ENCODE results near the gene GREM1. TPM values are rescaled to one million over a fixed set of nuclear protein-coding genes. Genes with fewer than 3 reads are reported as not detected.

Gene GREM1
- total RNA-seq, 2 experiments from 2014 or later = not detected

DNA sequence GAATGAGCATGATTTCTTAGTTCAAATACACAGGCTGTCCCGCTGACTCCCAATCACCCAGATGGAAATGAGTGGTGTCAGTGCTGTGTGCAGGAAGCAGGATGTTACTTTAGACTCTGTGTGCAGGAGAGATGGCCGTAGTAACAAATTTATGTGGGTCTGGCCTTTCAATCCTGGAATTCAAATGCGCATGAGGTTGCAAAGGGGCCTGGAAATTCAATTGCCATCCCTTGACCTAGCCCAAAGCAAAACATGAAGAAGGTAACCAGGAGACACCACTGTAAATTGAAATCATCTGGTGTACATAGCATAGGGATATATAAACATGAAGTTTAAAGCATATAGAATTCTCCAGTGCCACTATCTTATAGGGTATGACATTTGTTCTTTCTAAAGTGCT lies 33.2 kb downstream of the GREM1 start:
- no peak for ATAC-seq (ENCODE audit: poor library complexity)
- no peaks in the 10 kb centered on the region for H3K9me3 ChIP-seq (ENCODE audit: control insufficient read depth in 1 of 2, insufficient read depth in 1 of 2, low read length in 2 of 2)
- H3K36me3 Mint-ChIP-seq (ENCODE audit: low read depth) = no peaks in the 10 kb centered on the region
- intact Hi-C loops (cut with DNase I, micrococcal nuclease) = no loop called here
- no peak overlapping the region for H3K27ac ChIP-seq (ENCODE audit: low read depth in 1 of 2, low read length in 2 of 2)
- no peak overlapping the region for H3K4me3 ChIP-seq (ENCODE audit: low read length)
- H3K9me3 Mint-ChIP-seq = no peaks in the 10 kb centered on the region
- no peak overlapping the region for H3K27ac Mint-ChIP-seq
- H3K4me1 Mint-ChIP-seq (ENCODE audit: low read depth) = no peaks in the 10 kb centered on the region
- DNase-seq = no peak
- ChIA-PET POLR2A (no interaction called here), CTCF (no interaction called here)
- peaks cover 38% of the 10 kb centered on the region for H3K27me3 Mint-ChIP-seq
- H3K27me3 ChIP-seq (ENCODE audit: control insufficient read depth in 1 of 2, insufficient read depth in 2 of 2, low read length in 2 of 2) = peaks cover 2 to 6% of the 10 kb centered on the region in 2 experiments
- H3K4me1 ChIP-seq (ENCODE audit: insufficient read depth, low read length) = no peaks in the 10 kb centered on the region
- H3K36me3 ChIP-seq (ENCODE audit: insufficient read depth, low read length) = no peaks in the 10 kb centered on the region
- no peak overlapping the region for H3K4me3 Mint-ChIP-seq
- no peak for TF ChIP-seq CTCF (IDR thresholded peaks at IDR 0.05)

GRCh38 chr15:32757426-32757825 lies 39.6 kb downstream of the GREM1 start:
- H3K27ac ChIP-seq (ENCODE audit: low read depth in 1 of 2, low read length in 2 of 2) = no peak overlapping the region
- DNase-seq = no peak
- intact Hi-C loops (cut with DNase I, micrococcal nuclease) = no loop called here
- H3K9me3 Mint-ChIP-seq = no peaks in the 10 kb centered on the region
- H3K9me3 ChIP-seq (ENCODE audit: control insufficient read depth in 1 of 2, insufficient read depth in 1 of 2, low read length in 2 of 2) = peaks cover 0 to 4% of the 10 kb centered on the region in 2 experiments
- H3K4me1 ChIP-seq (ENCODE audit: insufficient read depth, low read length) = no peaks in the 10 kb centered on the region
- no peak overlapping the region for H3K27ac Mint-ChIP-seq
- H3K27me3 Mint-ChIP-seq = peaks cover 56% of the 10 kb centered on the region
- H3K36me3 ChIP-seq (ENCODE audit: insufficient read depth, low read length) = no peaks in the 10 kb centered on the region
- no peak for TF ChIP-seq CTCF (IDR thresholded peaks at IDR 0.05)
- H3K27me3 ChIP-seq (ENCODE audit: control insufficient read depth in 1 of 2, insufficient read depth in 2 of 2, low read length in 2 of 2) = no peaks in the 10 kb centered on the region
- no peaks in the 10 kb centered on the region for H3K4me1 Mint-ChIP-seq (ENCODE audit: low read depth)
- no peak overlapping the region for H3K4me3 ChIP-seq (ENCODE audit: low read length)
- POLR2A ChIA-PET = no interaction called here
- no peaks in the 10 kb centered on the region for H3K36me3 Mint-ChIP-seq (ENCODE audit: low read depth)
- CTCF ChIA-PET = no interaction called here
- no peak overlapping the region for H3K4me3 Mint-ChIP-seq
- no peak for ATAC-seq (ENCODE audit: poor library complexity)

DNA sequence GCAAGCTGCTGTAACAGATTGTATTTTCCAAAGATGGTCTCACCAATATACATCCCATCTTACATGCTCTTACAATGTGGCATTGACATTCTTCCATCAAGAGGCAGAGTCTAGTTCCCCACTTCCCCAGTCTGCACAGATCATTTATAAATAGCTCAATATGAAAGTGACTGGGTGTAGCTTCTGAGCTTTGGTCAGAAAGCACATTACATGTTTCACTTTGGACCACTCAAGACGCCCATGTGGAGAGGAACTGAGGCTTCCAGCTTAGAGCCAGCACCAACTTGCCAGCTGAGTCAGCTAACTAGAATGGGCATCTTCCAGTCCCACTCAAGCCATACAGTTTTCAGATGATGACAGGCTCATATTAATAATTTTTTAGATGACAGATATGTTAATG lies 45.5 kb downstream of the GREM1 start:
- H3K27me3 ChIP-seq (ENCODE audit: control insufficient read depth in 1 of 2, insufficient read depth in 2 of 2, low read length in 2 of 2) = no peaks in the 10 kb centered on the region
- Mint-ChIP-seq H3K9me3 (no peaks in the 10 kb centered on the region), H3K27me3 (peaks cover 38% of the 10 kb centered on the region), H3K4me1 (ENCODE audit: low read depth) (no peaks in the 10 kb centered on the region), H3K27ac (no peak overlapping the region), H3K4me3 (no peak overlapping the region), H3K36me3 (ENCODE audit: low read depth) (no peaks in the 10 kb centered on the region)
- no peak for ATAC-seq (ENCODE audit: poor library complexity)
- POLR2A ChIA-PET = no interaction called here
- no peak for DNase-seq
- H3K4me3 ChIP-seq (ENCODE audit: low read length) = no peak overlapping the region
- H3K36me3 ChIP-seq (ENCODE audit: insufficient read depth, low read length) = no peaks in the 10 kb centered on the region
- CTCF ChIA-PET = no interaction called here
- intact Hi-C loops (cut with DNase I, micrococcal nuclease) = no loop called here
- H3K27ac ChIP-seq (ENCODE audit: low read depth in 1 of 2, low read length in 2 of 2) = no peak overlapping the region
- no peak for TF ChIP-seq CTCF (IDR thresholded peaks at IDR 0.05)
- peaks cover 0 to 4% of the 10 kb centered on the region in 2 experiments for H3K9me3 ChIP-seq (ENCODE audit: control insufficient read depth in 1 of 2, insufficient read depth in 1 of 2, low read length in 2 of 2)
- H3K4me1 ChIP-seq (ENCODE audit: insufficient read depth, low read length) = no peaks in the 10 kb centered on the region

Data from CD4-positive, alpha-beta T cell (primary cell).